Neural progenitor cell (in vitro differentiated cells): ENCODE measurements around the gene SLC38A1. TPM values are rescaled to one million over a fixed set of nuclear protein-coding genes. Genes with fewer than 3 reads are reported as not detected.

Source experiments
- DNase-seq: peaks from one replicate; pipeline ENCODE4 v3.0.0-alpha.2; 2016; ENCODE audit warnings: low spot score
- H2AFZ ChIP-seq: fragments of 200-600 bp; sonication (generic); replicated peaks from 2 replicates; pipeline ENCODE4 v1.6.1; 2016; ENCODE audit warnings: antibody characterized with exemption
- H3F3A ChIP-seq: fragments of 200-600 bp; sonication (generic); 2 replicates; pipeline ENCODE4 v1.6.1; 2016; ENCODE audit warnings: antibody characterized with exemption, low read depth
- H3K27ac ChIP-seq: fragments of 200-600 bp; sonication (generic); 2 replicates; pipeline ENCODE4 v1.5.1; 2016; ENCODE audit warnings: mild to moderate bottlenecking
- H3K27me3 ChIP-seq: fragments of 200-600 bp; sonication (generic); 2 replicates; pipeline ENCODE4 v1.6.1; 2016; ENCODE audit warnings: mild to moderate bottlenecking, moderate library complexity
- H3K36me3 ChIP-seq: fragments of 200-600 bp; sonication (generic); 2 replicates; pipeline ENCODE4 v1.5.1; 2016
- H3K4me1 ChIP-seq: fragments of 200-600 bp; sonication (generic); 2 replicates; pipeline ENCODE4 v1.6.1; 2016; ENCODE audit warnings: mixed run types
- H3K4me2 ChIP-seq: fragments of 200-600 bp; sonication (generic); 2 replicates; pipeline ENCODE4 v1.6.1; 2016
- H3K4me3 ChIP-seq: fragments of 200-600 bp; sonication (generic); 2 replicates; pipeline ENCODE4 v1.5.1; 2016
- H3K79me2 ChIP-seq: fragments of 200-600 bp; sonication (generic); 2 replicates; pipeline ENCODE4 v1.6.1; 2016; ENCODE audit warnings: low read depth
- H3K9ac ChIP-seq: fragments of 200-600 bp; sonication (generic); 2 replicates; pipeline ENCODE4 v1.6.1; 2016
- H3K9me3 ChIP-seq: fragments of 200-600 bp; sonication (generic); 2 replicates; pipeline ENCODE4 v1.5.1; 2016; ENCODE audit warnings: low read depth
- H4K20me1 ChIP-seq: fragments of 200-600 bp; sonication (generic); 2 replicates; pipeline ENCODE4 v1.6.1; 2016; ENCODE audit warnings: low read depth
- H3K27ac Mint-ChIP-seq: 3 replicates; pipeline ENCODE4 v1.8.0; 2021; ENCODE audit warnings: mixed read lengths
- H3K27me3 Mint-ChIP-seq: 2 replicates; pipeline ENCODE4 v1.8.0; 2022; ENCODE audit warnings: low read depth, mild to moderate bottlenecking, inconsistent platforms, moderate library complexity, mixed read lengths; ENCODE audit not compliant: insufficient read depth
- H3K36me3 Mint-ChIP-seq: 3 replicates; pipeline ENCODE4 v1.8.0; 2021; ENCODE audit warnings: mixed read lengths
- H3K4me1 Mint-ChIP-seq: 3 replicates; pipeline ENCODE4 v1.8.0; 2021; ENCODE audit warnings: mixed read lengths
- H3K4me3 Mint-ChIP-seq: 3 replicates; pipeline ENCODE4 v1.8.0; 2021; ENCODE audit warnings: mild to moderate bottlenecking, moderate library complexity, mixed read lengths
- H3K9me3 Mint-ChIP-seq: 3 replicates; pipeline ENCODE4 v1.8.0; 2020; ENCODE audit warnings: mixed read lengths
- CTCF ChIP-seq: fragments of 200-600 bp; sonication (generic); IDR thresholded peaks from 2 replicates; pipeline ENCODE4 v1.5.1; 2017; ENCODE audit warnings: antibody characterized with exemption, mild to moderate bottlenecking
- EZH2 ChIP-seq: fragments of 200-600 bp; sonication (generic); IDR thresholded peaks from 2 replicates; pipeline ENCODE4 v1.6.1; 2017; ENCODE audit warnings: antibody characterized with exemption, mild to moderate bottlenecking, moderate library complexity
- EZH2phosphoT487 ChIP-seq: fragments of 200-600 bp; sonication (generic); IDR thresholded peaks from 2 replicates; pipeline ENCODE4 v1.6.1; 2017; ENCODE audit warnings: antibody characterized with exemption
- total RNA-seq: library from RNA; depleted of rRNA; stranded (reverse); fragments of >200 nt; gene quantifications from 2 replicates; pipeline ENCODE4 v1.2.3, GENCODE V29; 2015; ENCODE audit warnings: low replicate concordance

The SLC38A1 gene
- total RNA-seq, 1 donor from 2014 or later = 142 TPM

- Mint-ChIP-seq H3K4me3 (no peak overlapping the region), H3K4me1 (peaks cover 2% of the 10 kb centered on the region), H3K27me3 (peaks cover 2% of the 10 kb centered on the region), H3K9me3 (no peaks in the 10 kb centered on the region), H3K36me3 (peaks cover 31% of the 10 kb centered on the region), H3K27ac (no peak overlapping the region)
- Histone ChIP-seq H3K79me2 (peaks cover 76% of the 10 kb centered on the region), H3K4me1 (no peaks in the 10 kb centered on the region), H3K27me3 (no peaks in the 10 kb centered on the region), H3K9me3 (no peaks in the 10 kb centered on the region), H3K4me2 (no peak overlapping the region), H3K9ac (no peak overlapping the region), H3K27ac (no peak overlapping the region), H4K20me1 (no peaks in the 10 kb centered on the region), H3K4me3 (no peak overlapping the region), H3F3A (no peaks in the 10 kb centered on the region), H2AFZ (no peak overlapping the region), H3K36me3 (peaks cover 11% of the 10 kb centered on the region)
- TF ChIP-seq CTCF = no peak
- TF ChIP-seq EZH2phosphoT487 = no peak
- no peak for TF ChIP-seq EZH2
- no peak for DNase-seq
Measured at GRCh38 chr12:46219132-46219876, 49.5 kb downstream of the SLC38A1 start.

GRCh38 chr12:46218322-46219095 lies 50.3 kb downstream of the SLC38A1 start:
- Histone ChIP-seq H3K4me3 (no peak overlapping the region), H3K4me1 (no peaks in the 10 kb centered on the region), H3K27me3 (no peaks in the 10 kb centered on the region), H3K79me2 (peaks cover 74% of the 10 kb centered on the region), H3K36me3 (peaks cover 10% of the 10 kb centered on the region), H2AFZ (no peak overlapping the region), H4K20me1 (no peaks in the 10 kb centered on the region), H3K27ac (no peak overlapping the region), H3K9me3 (no peaks in the 10 kb centered on the region), H3F3A (no peaks in the 10 kb centered on the region), H3K4me2 (no peak overlapping the region), H3K9ac (no peak overlapping the region)
- H3K4me3 Mint-ChIP-seq = no peak overlapping the region
- H3K9me3 Mint-ChIP-seq = no peaks in the 10 kb centered on the region
- H3K4me1 Mint-ChIP-seq = peaks cover 2% of the 10 kb centered on the region
- H3K27me3 Mint-ChIP-seq = peaks cover 2% of the 10 kb centered on the region
- TF ChIP-seq EZH2phosphoT487 (no peak), CTCF (no peak), EZH2 (no peak)
- no peak for DNase-seq
- H3K36me3 Mint-ChIP-seq = peaks cover 31% of the 10 kb centered on the region
- H3K27ac Mint-ChIP-seq = no peak overlapping the region

GRCh38 chr12:46217541-46218321 lies 51.1 kb downstream of the SLC38A1 start:
- H3K36me3 ChIP-seq = peaks cover 7% of the 10 kb centered on the region
- H3K9me3 Mint-ChIP-seq = no peaks in the 10 kb centered on the region
- peaks cover 71% of the 10 kb centered on the region for H3K79me2 ChIP-seq
- H3K9me3 ChIP-seq = no peaks in the 10 kb centered on the region
- H3K27me3 Mint-ChIP-seq = no peaks in the 10 kb centered on the region
- H3K27ac Mint-ChIP-seq = no peak overlapping the region
- no peaks in the 10 kb centered on the region for H3F3A ChIP-seq
- H3K4me1 ChIP-seq = no peaks in the 10 kb centered on the region
- no peak overlapping the region for H2AFZ ChIP-seq
- H3K9ac ChIP-seq = no peak overlapping the region
- TF ChIP-seq EZH2phosphoT487 = no peak
- H3K27ac ChIP-seq = no peak overlapping the region
- no peak overlapping the region for H3K4me3 Mint-ChIP-seq
- no peak for DNase-seq
- no peaks in the 10 kb centered on the region for H4K20me1 ChIP-seq
- no peak overlapping the region for H3K4me2 ChIP-seq
- H3K36me3 Mint-ChIP-seq = peaks cover 35% of the 10 kb centered on the region
- no peak overlapping the region for H3K4me3 ChIP-seq
- peaks cover 2% of the 10 kb centered on the region for H3K4me1 Mint-ChIP-seq
- H3K27me3 ChIP-seq = no peaks in the 10 kb centered on the region
